ENCODE results near the gene ARL1.

ARL1 gene

DNA sequence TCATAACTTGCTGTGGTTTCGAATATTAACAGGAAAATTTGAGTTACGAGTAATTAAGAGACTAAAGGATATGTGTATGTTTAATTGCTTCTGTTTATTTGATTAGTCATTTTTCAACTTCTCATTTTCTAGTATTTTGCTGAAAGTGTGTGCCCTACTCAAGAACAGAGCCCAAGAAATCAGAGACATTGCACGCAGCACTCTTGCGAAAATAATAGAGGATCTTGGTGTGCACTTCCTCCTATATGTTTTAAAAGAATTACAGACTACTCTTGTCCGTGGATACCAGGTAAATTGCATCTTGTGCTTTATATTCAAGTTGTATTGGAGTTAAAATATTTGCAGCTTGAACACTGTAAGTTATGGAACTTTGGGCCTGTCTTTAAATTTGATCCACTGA lies 50.8 kb downstream of the ARL1 start:
- Histone ChIP-seq H4K20me1 (ENCODE audit: insufficient read depth, low read length, poor library complexity, severe bottlenecking) (no peaks in the 10 kb centered on the region), H3K9me2 (replicated peaks; ENCODE audit: low read depth, low read length) (no peaks in the 10 kb centered on the region), H3K9me3 (ENCODE audit: insufficient read depth, low read depth, low read length) (no peaks in the 10 kb centered on the region), H3K36me3 (ENCODE audit: insufficient read depth, low read length) (peaks cover 32% of the 10 kb centered on the region; the same call in 1 of the 2 replicates), H3K9ac (ENCODE audit: low read depth, low read length, poor library complexity, severe bottlenecking) (no peak overlapping the region), H3F3A (ENCODE audit: low read depth) (no peaks in the 10 kb centered on the region), H3K79me2 (ENCODE audit: insufficient read depth, low read length) (no peaks in the 10 kb centered on the region), H3K4me3 (ENCODE audit: low read length, poor library complexity, severe bottlenecking) (no peak overlapping the region), H3K27me3 (ENCODE audit: insufficient read depth, low read length, poor library complexity, severe bottlenecking) (no peaks in the 10 kb centered on the region), H3K4me2 (ENCODE audit: low read depth, low read length, poor library complexity, severe bottlenecking) (no peak overlapping the region), H2AFZ (ENCODE audit: low read length) (no peak overlapping the region), H3K4me1 (ENCODE audit: insufficient read depth, low read length, poor library complexity, severe bottlenecking) (no peaks in the 10 kb centered on the region)
- TF ChIP-seq, protein P1, sequence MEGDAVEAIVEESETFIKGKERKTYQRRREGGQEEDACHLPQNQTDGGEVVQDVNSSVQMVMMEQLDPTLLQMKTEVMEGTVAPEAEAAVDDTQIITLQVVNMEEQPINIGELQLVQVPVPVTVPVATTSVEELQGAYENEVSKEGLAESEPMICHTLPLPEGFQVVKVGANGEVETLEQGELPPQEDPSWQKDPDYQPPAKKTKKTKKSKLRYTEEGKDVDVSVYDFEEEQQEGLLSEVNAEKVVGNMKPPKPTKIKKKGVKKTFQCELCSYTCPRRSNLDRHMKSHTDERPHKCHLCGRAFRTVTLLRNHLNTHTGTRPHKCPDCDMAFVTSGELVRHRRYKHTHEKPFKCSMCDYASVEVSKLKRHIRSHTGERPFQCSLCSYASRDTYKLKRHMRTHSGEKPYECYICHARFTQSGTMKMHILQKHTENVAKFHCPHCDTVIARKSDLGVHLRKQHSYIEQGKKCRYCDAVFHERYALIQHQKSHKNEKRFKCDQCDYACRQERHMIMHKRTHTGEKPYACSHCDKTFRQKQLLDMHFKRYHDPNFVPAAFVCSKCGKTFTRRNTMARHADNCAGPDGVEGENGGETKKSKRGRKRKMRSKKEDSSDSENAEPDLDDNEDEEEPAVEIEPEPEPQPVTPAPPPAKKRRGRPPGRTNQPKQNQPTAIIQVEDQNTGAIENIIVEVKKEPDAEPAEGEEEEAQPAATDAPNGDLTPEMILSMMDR (conservative IDR thresholded peaks at IDR 0.05; ENCODE audit: low read length): no peak
- no peak for TF ChIP-seq EZH2phosphoT487 (IDR thresholded peaks at IDR 0.05; ENCODE audit: borderline replicate concordance)

DNA sequence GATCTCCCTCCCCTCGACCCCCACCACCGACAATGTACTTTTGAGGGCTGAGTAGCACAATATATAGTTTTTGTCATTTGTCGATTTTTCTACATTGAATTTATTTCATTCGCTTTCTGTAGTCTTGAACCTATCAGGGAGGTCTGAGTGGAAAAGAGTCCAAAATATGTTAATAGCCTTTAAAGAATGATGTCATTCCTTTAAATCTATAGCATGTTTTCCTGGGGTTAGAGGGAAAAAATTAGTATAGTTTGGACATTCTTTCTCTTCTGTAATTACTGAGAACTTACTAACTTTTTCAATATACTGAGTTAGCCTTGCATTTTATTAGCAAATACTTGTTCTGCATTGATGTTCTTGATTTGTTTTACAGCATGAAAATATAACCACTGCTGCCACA lies 55.9 kb downstream of the ARL1 start:
- peaks cover 50% of the 10 kb centered on the region; the same call in 1 of the 2 replicates for H3K36me3 ChIP-seq (ENCODE audit: insufficient read depth, low read length)
- no peaks in the 10 kb centered on the region for H3K79me2 ChIP-seq (ENCODE audit: insufficient read depth, low read length)
- TF ChIP-seq, protein P1 (conservative IDR thresholded peaks at IDR 0.05; ENCODE audit: low read length): no peak
- TF ChIP-seq EZH2phosphoT487 (IDR thresholded peaks at IDR 0.05; ENCODE audit: borderline replicate concordance): no peak

DNA sequence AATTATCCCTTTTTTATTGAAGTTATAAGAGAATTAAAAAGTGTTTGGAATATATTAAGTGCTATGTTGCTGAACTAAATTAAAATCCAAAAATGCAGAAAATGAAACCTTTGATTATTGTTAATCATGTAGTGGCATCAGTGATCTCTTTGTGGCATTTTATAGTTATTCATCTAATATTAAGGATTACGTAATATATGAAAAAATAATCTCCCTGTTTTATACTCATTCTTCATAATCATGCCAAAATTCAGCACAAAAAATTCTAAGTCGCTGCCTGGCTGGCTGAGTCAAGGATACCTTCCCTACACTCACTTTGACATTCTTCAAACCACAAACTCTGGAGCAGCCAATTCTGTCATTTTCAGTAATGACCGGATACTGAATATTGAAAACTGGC lies 63.7 kb downstream of the ARL1 start:
- H3K9me3 ChIP-seq (ENCODE audit: insufficient read depth, low read depth, low read length): no peaks in the 10 kb centered on the region
- TF ChIP-seq EZH2phosphoT487 (IDR thresholded peaks at IDR 0.05; ENCODE audit: borderline replicate concordance): no peak
- TF ChIP-seq, protein P1 (conservative IDR thresholded peaks at IDR 0.05; ENCODE audit: low read length): no peak
- no peak overlapping the region for H2AFZ ChIP-seq (ENCODE audit: low read length)
- H3K9me2 ChIP-seq (replicated peaks; ENCODE audit: low read depth, low read length): no peaks in the 10 kb centered on the region
- H3K4me3 ChIP-seq (ENCODE audit: low read length, poor library complexity, severe bottlenecking): no peak overlapping the region
- H3F3A ChIP-seq (ENCODE audit: low read depth): no peaks in the 10 kb centered on the region
- no peak overlapping the region for H3K9ac ChIP-seq (ENCODE audit: low read depth, low read length, poor library complexity, severe bottlenecking)
- no peaks in the 10 kb centered on the region for H3K27me3 ChIP-seq (ENCODE audit: insufficient read depth, low read length, poor library complexity, severe bottlenecking)
- H3K4me2 ChIP-seq (ENCODE audit: low read depth, low read length, poor library complexity, severe bottlenecking): no peak overlapping the region
- no peaks in the 10 kb centered on the region for H3K79me2 ChIP-seq (ENCODE audit: insufficient read depth, low read length)
- no peaks in the 10 kb centered on the region for H3K4me1 ChIP-seq (ENCODE audit: insufficient read depth, low read length, poor library complexity, severe bottlenecking)
- peaks cover 36% of the 10 kb centered on the region; the same call in 1 of the 2 replicates for H3K36me3 ChIP-seq (ENCODE audit: insufficient read depth, low read length)
- H4K20me1 ChIP-seq (ENCODE audit: insufficient read depth, low read length, poor library complexity, severe bottlenecking): no peaks in the 10 kb centered on the region

More for the DNA sequence above, 55.9 kb downstream of the ARL1 start:
- H3K4me2 ChIP-seq (ENCODE audit: low read depth, low read length, poor library complexity, severe bottlenecking): no peak overlapping the region
- H3F3A ChIP-seq (ENCODE audit: low read depth): no peaks in the 10 kb centered on the region
- no peak overlapping the region for H2AFZ ChIP-seq (ENCODE audit: low read length)
- no peaks in the 10 kb centered on the region for H3K9me3 ChIP-seq (ENCODE audit: insufficient read depth, low read depth, low read length)
- H3K9ac ChIP-seq (ENCODE audit: low read depth, low read length, poor library complexity, severe bottlenecking): no peak overlapping the region
- H3K4me1 ChIP-seq (ENCODE audit: insufficient read depth, low read length, poor library complexity, severe bottlenecking): no peaks in the 10 kb centered on the region
- no peaks in the 10 kb centered on the region for H3K27me3 ChIP-seq (ENCODE audit: insufficient read depth, low read length, poor library complexity, severe bottlenecking)
- no peaks in the 10 kb centered on the region for H4K20me1 ChIP-seq (ENCODE audit: insufficient read depth, low read length, poor library complexity, severe bottlenecking)
- H3K4me3 ChIP-seq (ENCODE audit: low read length, poor library complexity, severe bottlenecking): no peak overlapping the region
- H3K9me2 ChIP-seq (replicated peaks; ENCODE audit: low read depth, low read length): no peaks in the 10 kb centered on the region
